ENCODE measurements around the gene SPEG.

SPEG gene

DNA sequence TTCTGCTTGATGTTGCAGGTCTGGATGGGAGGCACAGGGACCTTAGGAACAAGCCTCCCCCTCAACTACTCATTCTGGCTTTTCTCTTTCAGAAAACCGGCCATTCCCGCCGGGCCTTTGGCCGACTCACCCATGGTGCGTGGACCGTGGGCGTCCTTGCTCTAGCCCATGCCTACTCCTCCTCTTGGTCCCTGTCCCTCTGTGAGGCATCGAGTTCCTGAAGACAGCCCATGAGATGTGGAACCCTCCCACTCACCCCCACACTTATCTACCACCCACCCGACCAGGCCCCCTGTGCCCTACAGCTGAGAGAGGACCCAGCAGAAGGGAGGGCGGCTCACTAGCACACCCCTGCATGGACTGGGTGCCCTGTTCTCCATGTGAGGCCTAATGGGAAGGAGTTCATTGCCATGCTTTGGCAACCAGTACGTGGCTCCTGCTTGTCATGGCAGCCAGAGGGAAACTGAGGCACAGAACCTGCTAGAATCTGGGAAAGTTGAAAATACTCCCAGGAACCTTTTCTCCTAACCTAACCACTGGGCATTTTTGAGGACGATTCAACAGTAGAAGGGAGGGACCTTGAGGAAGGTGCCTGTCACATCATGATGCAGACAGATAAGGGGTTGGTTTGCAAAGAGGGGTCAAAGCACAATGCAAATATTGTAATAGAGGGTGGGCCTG lies 8.5 kb downstream of the SPEG start:
- Histone ChIP-seq H3K9me2 (replicated peaks; ENCODE audit: control insufficient read depth, low read length) (no peaks in the 10 kb centered on the region), H3K9me3 (ENCODE audit: control insufficient read depth, insufficient read depth, low read length) (no peaks in the 10 kb centered on the region), H3K4me1 (ENCODE audit: control insufficient read depth, low read length) (peaks cover 9% of the 10 kb centered on the region), H3K79me2 (ENCODE audit: control insufficient read depth, low read length) (no peaks in the 10 kb centered on the region), H3K4me3 (ENCODE audit: low read length) (no peak overlapping the region), H3K27me3 (ENCODE audit: control insufficient read depth, low read length) (peaks cover 38% of the 10 kb centered on the region), H3F3A (ENCODE audit: control insufficient read depth, insufficient read depth) (no peaks in the 10 kb centered on the region), H4K20me1 (ENCODE audit: control insufficient read depth, insufficient read depth, low read depth, low read length) (no peaks in the 10 kb centered on the region), H3K27ac (ENCODE audit: low read depth, low read length) (no peak overlapping the region), H3K4me2 (ENCODE audit: low read length) (no peak overlapping the region), H3K36me3 (ENCODE audit: control insufficient read depth, low read length) (no peaks in the 10 kb centered on the region)
- no peak for TF ChIP-seq EZH2phosphoT487 (IDR thresholded peaks at IDR 0.05; ENCODE audit: borderline replicate concordance, low read length)
- TF ChIP-seq, protein P1, sequence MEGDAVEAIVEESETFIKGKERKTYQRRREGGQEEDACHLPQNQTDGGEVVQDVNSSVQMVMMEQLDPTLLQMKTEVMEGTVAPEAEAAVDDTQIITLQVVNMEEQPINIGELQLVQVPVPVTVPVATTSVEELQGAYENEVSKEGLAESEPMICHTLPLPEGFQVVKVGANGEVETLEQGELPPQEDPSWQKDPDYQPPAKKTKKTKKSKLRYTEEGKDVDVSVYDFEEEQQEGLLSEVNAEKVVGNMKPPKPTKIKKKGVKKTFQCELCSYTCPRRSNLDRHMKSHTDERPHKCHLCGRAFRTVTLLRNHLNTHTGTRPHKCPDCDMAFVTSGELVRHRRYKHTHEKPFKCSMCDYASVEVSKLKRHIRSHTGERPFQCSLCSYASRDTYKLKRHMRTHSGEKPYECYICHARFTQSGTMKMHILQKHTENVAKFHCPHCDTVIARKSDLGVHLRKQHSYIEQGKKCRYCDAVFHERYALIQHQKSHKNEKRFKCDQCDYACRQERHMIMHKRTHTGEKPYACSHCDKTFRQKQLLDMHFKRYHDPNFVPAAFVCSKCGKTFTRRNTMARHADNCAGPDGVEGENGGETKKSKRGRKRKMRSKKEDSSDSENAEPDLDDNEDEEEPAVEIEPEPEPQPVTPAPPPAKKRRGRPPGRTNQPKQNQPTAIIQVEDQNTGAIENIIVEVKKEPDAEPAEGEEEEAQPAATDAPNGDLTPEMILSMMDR (IDR thresholded peaks at IDR 0.05; ENCODE audit: low read depth, low read length, poor library complexity, severe bottlenecking), result no peak

DNA sequence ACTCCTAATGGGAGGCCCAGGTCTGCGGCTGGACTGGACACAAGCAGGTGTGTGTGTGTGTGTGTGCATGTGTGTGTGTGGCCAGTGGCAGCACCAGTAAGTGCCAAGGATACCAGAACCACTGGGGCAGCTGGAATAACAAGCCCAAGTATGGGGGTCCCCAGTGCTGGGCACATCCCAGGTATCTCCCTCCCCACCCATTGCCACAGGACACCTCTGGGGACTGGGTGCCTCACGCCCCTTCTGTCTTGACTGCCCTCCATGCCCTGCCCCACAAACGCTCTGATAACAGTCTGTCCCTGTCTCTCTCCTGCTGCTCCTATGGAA lies 9.0 kb downstream of the SPEG start:
- Histone ChIP-seq H4K20me1 (ENCODE audit: control insufficient read depth, insufficient read depth, low read depth, low read length) (no peaks in the 10 kb centered on the region), H3K27me3 (ENCODE audit: control insufficient read depth, low read length) (peaks cover 37% of the 10 kb centered on the region), H3K79me2 (ENCODE audit: control insufficient read depth, low read length) (no peaks in the 10 kb centered on the region), H3K27ac (ENCODE audit: low read depth, low read length) (no peak overlapping the region), H3K9me3 (ENCODE audit: control insufficient read depth, insufficient read depth, low read length) (no peaks in the 10 kb centered on the region), H3K4me2 (ENCODE audit: low read length) (no peak overlapping the region), H3K4me1 (ENCODE audit: control insufficient read depth, low read length) (peaks cover 9% of the 10 kb centered on the region), H3K4me3 (ENCODE audit: low read length) (no peak overlapping the region), H3K36me3 (ENCODE audit: control insufficient read depth, low read length) (no peaks in the 10 kb centered on the region), H3K9me2 (replicated peaks; ENCODE audit: control insufficient read depth, low read length) (no peaks in the 10 kb centered on the region), H3F3A (ENCODE audit: control insufficient read depth, insufficient read depth) (no peaks in the 10 kb centered on the region)
- no peak for TF ChIP-seq EZH2phosphoT487 (IDR thresholded peaks at IDR 0.05; ENCODE audit: borderline replicate concordance, low read length)
- TF ChIP-seq, protein P1 (IDR thresholded peaks at IDR 0.05; ENCODE audit: low read depth, low read length, poor library complexity, severe bottlenecking), result no peak

DNA sequence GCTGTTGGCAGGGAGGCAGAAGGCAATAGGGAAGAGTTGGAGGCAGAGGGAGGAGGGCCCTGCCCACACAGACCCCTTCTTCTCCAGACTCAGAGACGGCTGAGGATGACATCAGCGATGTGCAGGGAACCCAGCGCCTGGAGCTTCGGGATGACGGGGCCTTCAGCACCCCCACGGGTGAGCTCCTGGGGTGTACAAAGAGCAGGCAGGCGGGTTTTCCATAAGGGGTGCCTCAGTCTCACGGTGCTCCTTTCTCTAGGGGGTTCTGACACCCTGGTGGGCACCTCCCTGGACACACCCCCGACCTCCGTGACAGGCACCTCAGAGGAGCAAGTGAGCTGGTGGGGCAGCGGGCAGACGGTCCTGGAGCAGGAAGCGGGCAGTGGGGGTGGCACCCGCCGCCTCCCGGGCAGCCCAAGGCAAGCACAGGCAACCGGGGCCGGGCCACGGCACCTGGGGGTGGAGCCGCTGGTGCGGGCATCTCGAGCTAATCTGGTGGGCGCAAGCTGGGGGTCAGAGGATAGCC lies 10.0 kb downstream of the SPEG start:
- no peak for TF ChIP-seq EZH2phosphoT487 (IDR thresholded peaks at IDR 0.05; ENCODE audit: borderline replicate concordance, low read length)
- TF ChIP-seq, protein P1 (IDR thresholded peaks at IDR 0.05; ENCODE audit: low read depth, low read length, poor library complexity, severe bottlenecking), result no peak
- Histone ChIP-seq H3K27ac (ENCODE audit: low read depth, low read length) (no peak overlapping the region), H3K9me3 (ENCODE audit: control insufficient read depth, insufficient read depth, low read length) (no peaks in the 10 kb centered on the region), H4K20me1 (ENCODE audit: control insufficient read depth, insufficient read depth, low read depth, low read length) (no peaks in the 10 kb centered on the region), H3K4me3 (ENCODE audit: low read length) (no peak overlapping the region), H3K79me2 (ENCODE audit: control insufficient read depth, low read length) (no peaks in the 10 kb centered on the region), H3K36me3 (ENCODE audit: control insufficient read depth, low read length) (no peaks in the 10 kb centered on the region), H3K9me2 (replicated peaks; ENCODE audit: control insufficient read depth, low read length) (no peaks in the 10 kb centered on the region), H3K27me3 (ENCODE audit: control insufficient read depth, low read length) (peaks cover 36% of the 10 kb centered on the region), H3F3A (ENCODE audit: control insufficient read depth, insufficient read depth) (no peaks in the 10 kb centered on the region), H3K4me1 (ENCODE audit: control insufficient read depth, low read length) (peaks cover 9% of the 10 kb centered on the region), H3K4me2 (ENCODE audit: low read length) (no peak overlapping the region)

Data from DOHH2 (cell line).